A673 (cell line): ENCODE data around the gene FBXO10. TPM values are rescaled to one million over a fixed set of nuclear protein-coding genes. Genes with fewer than 3 reads are reported as not detected.

Experiments
- BruUV-seq: library from RNA; stranded (reverse); fragments of 400-500 nt; replicated peaks from 2 replicates; lab custom pipeline; 2021; lab: Mats Ljungman, UMichigan
- CTCF ChIA-PET: fragments of 300-600 bp; sonication (Branson Sonifier 250); formaldehyde crosslinking; loops from one replicate; lab custom pipeline; 2022; ENCODE audit warnings: antibody characterized with exemption; lab: Charles Lee
- POLR2A ChIA-PET: fragments of 300-600 bp; sonication (Branson Sonifier 250); formaldehyde crosslinking; loops from one replicate; lab custom pipeline; 2022; ENCODE audit warnings: antibody characterized with exemption; ENCODE audit not compliant: low non-redundant PET; lab: Charles Lee
- DNase-seq: peaks from one replicate; pipeline ENCODE4 v3.0.0-alpha.2; 2015; ENCODE audit warnings: low spot score
- H3K27ac ChIP-seq: fragments of 200-600 bp; sonication (generic); 2 replicates; pipeline ENCODE4 v1.5.1; 2016; ENCODE audit warnings: mixed run types, low read depth, mild to moderate bottlenecking, mixed read lengths, antibody characterized with exemption, low read length; ENCODE audit not compliant: poor library complexity, severe bottlenecking
- H3K27me3 ChIP-seq: fragments of 200-600 bp; sonication (generic); replicated peaks from 2 replicates; pipeline ENCODE4 v1.6.1; 2017; ENCODE audit warnings: mixed run types, low read depth, mild to moderate bottlenecking, mixed read lengths, antibody characterized with exemption, low read length; ENCODE audit not compliant: insufficient read depth, poor library complexity
- H3K36me3 ChIP-seq: fragments of 200-600 bp; sonication (generic); 2 replicates; pipeline ENCODE4 v1.6.1; 2016; ENCODE audit warnings: mixed run types, mild to moderate bottlenecking, mixed read lengths, antibody characterized with exemption, low read length; ENCODE audit not compliant: insufficient read depth, poor library complexity, severe bottlenecking
- H3K4me1 ChIP-seq: fragments of 200-600 bp; sonication (generic); 2 replicates; pipeline ENCODE4 v1.6.1; 2017; ENCODE audit warnings: mixed run types, mild to moderate bottlenecking, mixed read lengths, antibody characterized with exemption, low read length; ENCODE audit not compliant: insufficient read depth, poor library complexity, severe bottlenecking
- H3K4me3 ChIP-seq: fragments of 200-600 bp; sonication (generic); 2 replicates; pipeline ENCODE4 v1.5.1; 2016; ENCODE audit warnings: low read depth, mixed run types, mild to moderate bottlenecking, mixed read lengths, low read length; ENCODE audit not compliant: poor library complexity, severe bottlenecking
- H3K9me3 ChIP-seq: fragments of 200-600 bp; sonication (generic); 2 replicates; pipeline ENCODE4 v1.6.1; 2016; ENCODE audit warnings: mixed run types, low read depth, mild to moderate bottlenecking, mixed read lengths, antibody characterized with exemption, low read length; ENCODE audit not compliant: poor library complexity, severe bottlenecking
- EZH2 ChIP-seq: fragments of 200-600 bp; sonication (generic); IDR thresholded peaks from 2 replicates; pipeline ENCODE4 v1.6.1; 2017; ENCODE audit warnings: borderline replicate concordance, low read depth, mild to moderate bottlenecking, mixed read lengths, antibody characterized with exemption, low read length; ENCODE audit not compliant: poor library complexity, severe bottlenecking
- intact Hi-C: fragments of 100-400 bp; cut with micrococcal nuclease; formaldehyde crosslinking; loops from one replicate; pipeline ENCODE4 v1.10.0; 2022; ENCODE audit not compliant: unreplicated experiment
- total RNA-seq: library from RNA; stranded (reverse); gene quantifications from 2 replicates; pipeline ENCODE4 v1.2.3, GENCODE V29; 2021
- TF ChIP-seq, protein P1 (sequence below): fragments of 300-800, 200-600 bp; sonication (generic); conservative IDR thresholded peaks from 2 replicates; pipeline ENCODE4 v1.5.1; 2017; ENCODE audit warnings: low read depth, mild to moderate bottlenecking, antibody characterized with exemption, low read length, moderate library complexity, mixed read lengths

Gene FBXO10
- total RNA-seq, 1 experiment from 2014 or later = 14.5 TPM

DNA sequence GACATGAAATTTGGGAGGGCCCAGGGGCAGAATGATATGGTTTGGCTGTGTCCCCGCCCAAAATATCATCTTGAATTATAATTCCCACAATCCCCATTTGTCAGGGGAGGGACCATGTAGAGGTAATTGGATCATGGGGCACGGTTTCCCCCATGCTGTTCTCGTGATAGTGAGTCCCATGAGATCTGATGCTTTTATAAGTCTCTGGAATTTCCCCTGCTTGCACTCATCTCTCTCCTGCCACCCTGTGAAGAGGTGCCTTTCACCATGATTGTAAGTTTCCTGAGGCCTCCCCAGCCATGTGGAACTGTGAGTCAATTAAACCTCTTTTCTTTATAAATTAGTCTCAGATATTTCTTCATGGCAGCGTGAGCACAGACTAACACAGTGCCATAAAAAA is 11.3 kb downstream of the FBXO10 start:
- Histone ChIP-seq H3K4me1 (no peaks in the 10 kb centered on the region), H3K27me3 (no peaks in the 10 kb centered on the region), H3K36me3 (no peaks in the 10 kb centered on the region), H3K4me3 (no peak overlapping the region), H3K9me3 (peaks cover 7% of the 10 kb centered on the region), H3K27ac (no peak overlapping the region)
- intact Hi-C loops = no loop called here
- CTCF ChIA-PET = no interaction called here
- TF ChIP-seq, protein P1, sequence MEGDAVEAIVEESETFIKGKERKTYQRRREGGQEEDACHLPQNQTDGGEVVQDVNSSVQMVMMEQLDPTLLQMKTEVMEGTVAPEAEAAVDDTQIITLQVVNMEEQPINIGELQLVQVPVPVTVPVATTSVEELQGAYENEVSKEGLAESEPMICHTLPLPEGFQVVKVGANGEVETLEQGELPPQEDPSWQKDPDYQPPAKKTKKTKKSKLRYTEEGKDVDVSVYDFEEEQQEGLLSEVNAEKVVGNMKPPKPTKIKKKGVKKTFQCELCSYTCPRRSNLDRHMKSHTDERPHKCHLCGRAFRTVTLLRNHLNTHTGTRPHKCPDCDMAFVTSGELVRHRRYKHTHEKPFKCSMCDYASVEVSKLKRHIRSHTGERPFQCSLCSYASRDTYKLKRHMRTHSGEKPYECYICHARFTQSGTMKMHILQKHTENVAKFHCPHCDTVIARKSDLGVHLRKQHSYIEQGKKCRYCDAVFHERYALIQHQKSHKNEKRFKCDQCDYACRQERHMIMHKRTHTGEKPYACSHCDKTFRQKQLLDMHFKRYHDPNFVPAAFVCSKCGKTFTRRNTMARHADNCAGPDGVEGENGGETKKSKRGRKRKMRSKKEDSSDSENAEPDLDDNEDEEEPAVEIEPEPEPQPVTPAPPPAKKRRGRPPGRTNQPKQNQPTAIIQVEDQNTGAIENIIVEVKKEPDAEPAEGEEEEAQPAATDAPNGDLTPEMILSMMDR = no peak
- TF ChIP-seq EZH2 = no peak
- POLR2A ChIA-PET = no interaction called here
- no peak for DNase-seq
- BruUV-seq = no TSS peak

DNA sequence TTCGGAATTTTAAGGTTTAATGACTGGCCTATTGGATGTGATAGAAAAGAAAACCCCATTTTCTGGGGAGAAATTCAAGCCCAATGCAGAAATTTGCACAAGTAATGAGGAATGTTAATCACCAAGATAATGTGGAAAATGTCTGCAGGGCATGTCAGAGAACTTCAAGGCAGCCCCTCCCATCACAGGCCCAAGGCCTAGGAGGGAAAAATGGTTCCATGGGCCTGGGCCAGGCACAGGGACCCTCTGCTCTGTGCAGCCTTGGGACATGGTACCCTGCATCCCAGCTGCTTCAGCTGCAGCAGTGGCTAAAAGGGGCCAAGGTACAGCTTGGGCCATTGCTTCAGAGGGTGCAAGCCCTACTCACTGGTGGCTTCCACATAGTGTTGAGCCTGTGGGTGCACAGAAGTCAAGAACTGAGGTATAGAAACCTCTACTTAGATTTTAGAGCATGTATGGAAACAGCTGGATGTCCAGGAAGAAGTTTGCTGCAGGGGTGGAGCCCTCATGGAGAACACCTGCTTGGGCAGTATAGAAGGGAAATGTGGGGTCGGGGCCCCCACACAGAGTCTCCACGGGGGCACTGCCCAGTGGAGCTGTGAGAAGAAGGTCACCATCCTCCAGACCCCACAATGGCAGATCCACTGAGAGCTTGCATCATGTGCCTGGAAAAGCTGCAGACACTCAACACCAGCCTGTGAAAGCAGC is 12.2 kb downstream of the FBXO10 start:
- CTCF ChIA-PET = no interaction called here
- no TSS peak for BruUV-seq
- Histone ChIP-seq H3K4me3 (no peak overlapping the region), H3K27ac (no peak overlapping the region), H3K4me1 (no peaks in the 10 kb centered on the region), H3K36me3 (no peaks in the 10 kb centered on the region), H3K9me3 (peaks cover 7% of the 10 kb centered on the region), H3K27me3 (no peaks in the 10 kb centered on the region)
- DNase-seq = no peak
- TF ChIP-seq, protein P1 = no peak
- TF ChIP-seq EZH2 = no peak
- intact Hi-C loops = no loop called here
- POLR2A ChIA-PET = no interaction called here

DNA sequence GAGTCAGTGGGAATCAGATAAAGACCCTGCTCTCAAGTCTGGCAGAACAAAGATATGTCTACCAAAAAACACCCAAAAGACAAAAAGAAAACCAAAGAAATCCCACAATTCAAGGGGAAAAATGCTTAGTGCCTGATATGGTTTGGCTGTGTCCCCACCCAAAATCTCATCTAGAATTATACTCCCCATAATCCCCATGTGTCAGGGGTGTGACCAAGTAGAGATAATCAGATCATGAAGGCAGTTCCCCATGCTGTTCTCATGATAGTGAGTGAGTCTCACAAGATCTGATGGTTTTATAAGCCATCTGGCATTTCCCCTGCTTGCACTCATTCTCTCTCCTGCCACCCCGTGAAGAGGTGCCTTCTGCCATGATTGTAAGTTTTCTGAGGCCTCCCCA is 13.4 kb downstream of the FBXO10 start:
- ChIA-PET POLR2A (no interaction called here), CTCF (no interaction called here)

More for the DNA sequence above, 13.4 kb downstream of the FBXO10 start:
- no TSS peak for BruUV-seq
- H3K27me3 ChIP-seq = no peaks in the 10 kb centered on the region
- intact Hi-C loops = no loop called here
- H3K9me3 ChIP-seq = peaks cover 7% of the 10 kb centered on the region
- no peak for DNase-seq
- no peaks in the 10 kb centered on the region for H3K4me1 ChIP-seq
- H3K27ac ChIP-seq = no peak overlapping the region
- TF ChIP-seq EZH2 = no peak
- TF ChIP-seq, protein P1 = no peak
- no peaks in the 10 kb centered on the region for H3K36me3 ChIP-seq
- no peak overlapping the region for H3K4me3 ChIP-seq
